SU-DHL-6 (cell line): ENCODE measurements around the gene DRAM2.

Experiments used
- H2AFZ ChIP-seq: fragments of 200-600 bp; sonication (generic); 2 replicates; pipeline ENCODE4 v1.6.1; 2014; ENCODE audit warnings: low read depth, mild to moderate bottlenecking, moderate library complexity, mixed read lengths, antibody characterized with exemption, low read length; ENCODE audit not compliant: severe bottlenecking
- H3F3A ChIP-seq: fragments of 200-600 bp; shearing (Covaris generic); 2 replicates; pipeline ENCODE4 v1.6.0; 2016; ENCODE audit warnings: antibody characterized with exemption, mild to moderate bottlenecking; ENCODE audit not compliant: insufficient read depth
- H3K27ac ChIP-seq: fragments of 200-600 bp; sonication (generic); 2 replicates; pipeline ENCODE4 v1.5.1; 2016; ENCODE audit warnings: low read depth, mild to moderate bottlenecking, low read length, moderate library complexity, mixed read lengths
- H3K27me3 ChIP-seq: fragments of 200-600 bp; sonication (generic), shearing (Covaris generic); 2 replicates; pipeline ENCODE4 v1.6.0; 2014; ENCODE audit warnings: mild to moderate bottlenecking, low read length
- H3K36me3 ChIP-seq: fragments of 200-600 bp; sonication (generic); 2 replicates; pipeline ENCODE4 v1.6.1; 2014; ENCODE audit warnings: mild to moderate bottlenecking, low read length, mixed read lengths
- H3K4me2 ChIP-seq: fragments of 300-600, 200-600 bp; shearing (Covaris generic), sonication (generic); 2 replicates; pipeline ENCODE4 v1.6.0; 2014; ENCODE audit warnings: low read length, low read depth, mild to moderate bottlenecking; ENCODE audit not compliant: poor library complexity, severe bottlenecking
- H3K4me3 ChIP-seq: fragments of 200-600 bp; sonication (generic); 2 replicates; pipeline ENCODE4 v1.5.1; 2014; ENCODE audit warnings: antibody characterized with exemption, low read length, mild to moderate bottlenecking, mixed read lengths; ENCODE audit not compliant: insufficient read depth, poor library complexity, severe bottlenecking
- H3K79me2 ChIP-seq: fragments of 200-600 bp; sonication (generic); 2 replicates; pipeline ENCODE4 v1.6.1; 2014; ENCODE audit warnings: mild to moderate bottlenecking, low read length, moderate library complexity; ENCODE audit not compliant: insufficient read depth
- H3K9ac ChIP-seq: fragments of 200-600 bp; sonication (generic); 2 replicates; pipeline ENCODE4 v1.7.0; 2014; ENCODE audit warnings: mild to moderate bottlenecking, low read length
- H3K9me2 ChIP-seq: fragments of 200-600 bp; sonication (generic); replicated peaks from 2 replicates; pipeline ENCODE4 v1.6.1; 2014; ENCODE audit warnings: low read length; ENCODE audit not compliant: insufficient read depth
- H3K9me3 ChIP-seq: fragments of 200-600 bp; sonication (generic); 2 replicates; pipeline ENCODE4 v1.6.1; 2014; ENCODE audit warnings: low read length, mixed read lengths; ENCODE audit not compliant: insufficient read depth
- H4K20me1 ChIP-seq: fragments of 200-600 bp; sonication (generic); 2 replicates; pipeline ENCODE4 v1.6.1; 2014; ENCODE audit warnings: low read depth, mild to moderate bottlenecking, antibody characterized with exemption, low read length, moderate library complexity, mixed read lengths
- CTCF ChIP-seq: fragments of 200-600 bp; sonication (generic); IDR thresholded peaks from one replicate; pipeline ENCODE4 v1.5.1; 2017; ENCODE audit warnings: antibody characterized with exemption, mild to moderate bottlenecking, low read length, moderate library complexity; ENCODE audit not compliant: insufficient read depth, poor library complexity, severe bottlenecking
- EZH2phosphoT487 ChIP-seq: fragments of 200-600 bp; sonication (generic), shearing (Covaris generic); conservative IDR thresholded peaks from 2 replicates; pipeline ENCODE4 v1.6.1; 2018; ENCODE audit warnings: mild to moderate bottlenecking, antibody characterized with exemption, low read length, moderate library complexity, mixed read lengths

DRAM2 gene

GRCh38 chr1:111148376-111148881, 8.5 kb upstream of the DRAM2 start:
- H3K9me3 ChIP-seq = no peaks in the 10 kb centered on the region
- H3K9ac ChIP-seq = no peak overlapping the region

GRCh38 chr1:111147948-111148347, 8.1 kb upstream of the DRAM2 start:
- H2AFZ ChIP-seq = no peak overlapping the region
- H3K4me2 ChIP-seq = peak overlapping the region; percentile 21
- H3K36me3 ChIP-seq = peaks cover 51% of the 10 kb centered on the region
- H3F3A ChIP-seq = peaks cover 5% of the 10 kb centered on the region; the same call in 1 of the 2 replicates
- no peak overlapping the region for H3K4me3 ChIP-seq
- H3K27me3 ChIP-seq = no peaks in the 10 kb centered on the region
- TF ChIP-seq EZH2phosphoT487 = no peak
- no peak for TF ChIP-seq CTCF
- no peaks in the 10 kb centered on the region for H3K9me3 ChIP-seq
- H3K9me2 ChIP-seq = no peaks in the 10 kb centered on the region
- H4K20me1 ChIP-seq = no peaks in the 10 kb centered on the region; the same call in 1 of the 2 replicates
- H3K79me2 ChIP-seq = peaks cover 100% of the 10 kb centered on the region
- H3K9ac ChIP-seq = no peak overlapping the region
- H3K27ac ChIP-seq = peak overlapping the region; percentile 21; the same call in 1 of the 2 replicates

More at GRCh38 chr1:111148376-111148881, 8.5 kb upstream of the DRAM2 start:
- TF ChIP-seq EZH2phosphoT487 = no peak
- Histone ChIP-seq H3K9me2 (no peaks in the 10 kb centered on the region), H3K27me3 (no peaks in the 10 kb centered on the region), H3K27ac (peak overlapping the region; percentile 21), H3K36me3 (peaks cover 56% of the 10 kb centered on the region), H3K4me3 (no peak overlapping the region), H3K79me2 (peaks cover 100% of the 10 kb centered on the region), H3F3A (peaks cover 7% of the 10 kb centered on the region; the same call in 1 of the 2 replicates), H2AFZ (no peak overlapping the region), H3K4me2 (peak overlapping the region; percentile 21), H4K20me1 (no peaks in the 10 kb centered on the region; the same call in 1 of the 2 replicates)

- no peak for TF ChIP-seq CTCF
- TF ChIP-seq EZH2phosphoT487 = no peak
- Histone ChIP-seq H3K79me2 (peaks cover 100% of the 10 kb centered on the region), H4K20me1 (no peaks in the 10 kb centered on the region; the same call in 1 of the 2 replicates), H3K36me3 (peaks cover 39% of the 10 kb centered on the region), H3K4me3 (no peak overlapping the region), H3K9ac (no peak overlapping the region), H3K27me3 (no peaks in the 10 kb centered on the region), H3K27ac (peak overlapping the region; percentile 20; the same call in 1 of the 2 replicates), H3F3A (no peaks in the 10 kb centered on the region; the same call in 1 of the 2 replicates), H3K9me3 (no peaks in the 10 kb centered on the region), H3K9me2 (no peaks in the 10 kb centered on the region), H3K4me2 (peak overlapping the region; percentile 22), H2AFZ (no peak overlapping the region)
These were observed 6.3 kb upstream of the DRAM2 start for GRCh38 chr1:111145963-111146768.

GRCh38 chr1:111145542-111145941, 5.6 kb upstream of the DRAM2 start:
- H3K9ac ChIP-seq = no peak overlapping the region
- no peak overlapping the region for H2AFZ ChIP-seq
- no peaks in the 10 kb centered on the region for H3K27me3 ChIP-seq
- H3K4me3 ChIP-seq = no peak overlapping the region
- peak overlapping the region; percentile 22 for H3K4me2 ChIP-seq
- TF ChIP-seq EZH2phosphoT487 (no peak), CTCF (no peak)
- H3F3A ChIP-seq = no peaks in the 10 kb centered on the region; the same call in 1 of the 2 replicates
- peaks cover 35% of the 10 kb centered on the region for H3K36me3 ChIP-seq
- no peak overlapping the region; the same call in 1 of the 2 replicates for H3K27ac ChIP-seq
- peaks cover 100% of the 10 kb centered on the region for H3K79me2 ChIP-seq
- no peaks in the 10 kb centered on the region; the same call in 1 of the 2 replicates for H4K20me1 ChIP-seq
- no peaks in the 10 kb centered on the region for H3K9me2 ChIP-seq
- no peaks in the 10 kb centered on the region for H3K9me3 ChIP-seq
